ENCODE data around the gene CDK10. TPM values are rescaled to one million over a fixed set of nuclear protein-coding genes. Genes with fewer than 3 reads are reported as not detected.

Gene CDK10
- total RNA-seq, 2 experiments from 2014 or later = 58.9 to 62.8 TPM

GRCh38 chr16:89716916-89717687 lies 30.6 kb downstream of the CDK10 start:
- no peak for ATAC-seq (ENCODE audit: poor library complexity)
- Mint-ChIP-seq H3K4me1 (ENCODE audit: low read depth) (peaks cover 11% of the 10 kb centered on the region), H3K27me3 (no peaks in the 10 kb centered on the region), H3K9me3 (no peaks in the 10 kb centered on the region), H3K27ac (no peak overlapping the region), H3K4me3 (peak overlapping the region; percentile 38), H3K36me3 (ENCODE audit: low read depth) (peaks cover 2% of the 10 kb centered on the region)
- CTCF ChIA-PET = no interaction called here
- intact Hi-C loops (cut with DNase I, micrococcal nuclease) = no loop called here
- Histone ChIP-seq H3K4me3 (ENCODE audit: low read length) (no peak overlapping the region), H3K27me3 (ENCODE audit: control insufficient read depth in 1 of 2, insufficient read depth in 2 of 2, low read length in 2 of 2) (peaks cover 0 to under 1% of the 10 kb centered on the region in 2 experiments), H3K4me1 (ENCODE audit: insufficient read depth, low read length) (peaks cover 25% of the 10 kb centered on the region), H3K36me3 (ENCODE audit: insufficient read depth, low read length) (no peaks in the 10 kb centered on the region), H3K9me3 (ENCODE audit: control insufficient read depth in 1 of 2, insufficient read depth in 1 of 2, low read length in 2 of 2) (no peaks in the 10 kb centered on the region), H3K27ac (ENCODE audit: low read depth in 1 of 2, low read length in 2 of 2) (no peak overlapping the region)
- POLR2A ChIA-PET = interaction anchor here (1.6 kb wide), 1 partner anchor 11 kb away, joined by 5 read pairs; no protein-coding TSS in a partner anchor
- TF ChIP-seq CTCF (IDR thresholded peaks at IDR 0.05) = no peak
- peak in 1 of 14 experiments; percentile 29 for DNase-seq

GRCh38 chr16:89717688-89718505 lies 31.4 kb downstream of the CDK10 start:
- POLR2A ChIA-PET = interaction anchor here (0.6 to 1.6 kb wide), 2 partner anchors 12 to 48 kb away, joined by 3 to 5 read pairs; no protein-coding TSS in a partner anchor
- TF ChIP-seq CTCF (IDR thresholded peaks at IDR 0.05) = no peak
- H3K27me3 ChIP-seq (ENCODE audit: control insufficient read depth in 1 of 2, insufficient read depth in 2 of 2, low read length in 2 of 2) = no peaks in the 10 kb centered on the region
- DNase-seq (no peak), ATAC-seq (ENCODE audit: poor library complexity) (no peak)
- peaks cover 10% of the 10 kb centered on the region for H3K36me3 Mint-ChIP-seq (ENCODE audit: low read depth)
- H3K36me3 ChIP-seq (ENCODE audit: insufficient read depth, low read length) = peaks cover 3% of the 10 kb centered on the region
- H3K27me3 Mint-ChIP-seq = no peaks in the 10 kb centered on the region
- H3K4me3 Mint-ChIP-seq = peak overlapping the region; percentile 58
- intact Hi-C loops (cut with DNase I, micrococcal nuclease) = no loop called here
- peaks cover 16% of the 10 kb centered on the region for H3K4me1 Mint-ChIP-seq (ENCODE audit: low read depth)
- H3K9me3 ChIP-seq (ENCODE audit: control insufficient read depth in 1 of 2, insufficient read depth in 1 of 2, low read length in 2 of 2) = no peaks in the 10 kb centered on the region
- H3K9me3 Mint-ChIP-seq = no peaks in the 10 kb centered on the region
- H3K4me3 ChIP-seq (ENCODE audit: low read length) = no peak overlapping the region
- peak overlapping the region; percentile 62 for H3K27ac Mint-ChIP-seq
- H3K4me1 ChIP-seq (ENCODE audit: insufficient read depth, low read length) = peaks cover 26% of the 10 kb centered on the region
- H3K27ac ChIP-seq (ENCODE audit: low read depth in 1 of 2, low read length in 2 of 2) = no peak overlapping the region
- CTCF ChIA-PET = interaction anchor here (1.7 kb wide), 1 partner anchor 18 kb away, joined by 7 read pairs; no protein-coding TSS in a partner anchor

GRCh38 chr16:89720551-89720812 lies 34.0 kb downstream of the CDK10 start:
- peak overlapping the region in 1 of 2 donors; percentile 94 for H3K27ac ChIP-seq (ENCODE audit: low read depth in 1 of 2, low read length in 2 of 2)
- Mint-ChIP-seq H3K36me3 (ENCODE audit: low read depth) (peaks cover 27% of the 10 kb centered on the region), H3K27ac (peak overlapping the region; percentile 79), H3K9me3 (no peaks in the 10 kb centered on the region), H3K4me1 (ENCODE audit: low read depth) (peaks cover 32% of the 10 kb centered on the region), H3K27me3 (no peaks in the 10 kb centered on the region), H3K4me3 (peak overlapping the region; percentile 87)
- ChIA-PET POLR2A (interaction anchor here (0.7 to 2.1 kb wide), 7 partner anchors 13 to 153 kb away, joined by 3 to 8 read pairs (median 6); partner anchors contain the start of gene TCF25), CTCF (interaction anchor here (1.0 to 1.9 kb wide), 2 partner anchors 15 to 20 kb away, joined by 4 to 7 read pairs; no protein-coding TSS in a partner anchor)
- H3K4me3 ChIP-seq (ENCODE audit: low read length) = peak overlapping the region; percentile 87
- ATAC-seq (ENCODE audit: poor library complexity) = no peak
- DNase-seq = no peak
- peaks cover 0 to 4% of the 10 kb centered on the region in 2 experiments for H3K9me3 ChIP-seq (ENCODE audit: control insufficient read depth in 1 of 2, insufficient read depth in 1 of 2, low read length in 2 of 2)
- TF ChIP-seq CTCF (IDR thresholded peaks at IDR 0.05) = no peak
- H3K4me1 ChIP-seq (ENCODE audit: insufficient read depth, low read length) = peaks cover 52% of the 10 kb centered on the region
- intact Hi-C loops (cut with DNase I, micrococcal nuclease) = loop anchor here in 1 of 2 experiments (2.0 to 5.0 kb wide), 3 partner anchors 72 to 152 kb away; partner anchors contain the start of genes FANCA and TCF25
- H3K27me3 ChIP-seq (ENCODE audit: control insufficient read depth in 1 of 2, insufficient read depth in 2 of 2, low read length in 2 of 2) = no peaks in the 10 kb centered on the region
- H3K36me3 ChIP-seq (ENCODE audit: insufficient read depth, low read length) = peaks cover 28% of the 10 kb centered on the region

Measured in CD4-positive, alpha-beta T cell (primary cell).